ENCODE measurements around the gene RFNG. TPM values are rescaled to one million over a fixed set of nuclear protein-coding genes. Genes with fewer than 3 reads are reported as not detected.

The RFNG gene
- total and polyA plus RNA-seq, 4 donors, result 29.1 to 38.2 (median 36.1) TPM

DNA sequence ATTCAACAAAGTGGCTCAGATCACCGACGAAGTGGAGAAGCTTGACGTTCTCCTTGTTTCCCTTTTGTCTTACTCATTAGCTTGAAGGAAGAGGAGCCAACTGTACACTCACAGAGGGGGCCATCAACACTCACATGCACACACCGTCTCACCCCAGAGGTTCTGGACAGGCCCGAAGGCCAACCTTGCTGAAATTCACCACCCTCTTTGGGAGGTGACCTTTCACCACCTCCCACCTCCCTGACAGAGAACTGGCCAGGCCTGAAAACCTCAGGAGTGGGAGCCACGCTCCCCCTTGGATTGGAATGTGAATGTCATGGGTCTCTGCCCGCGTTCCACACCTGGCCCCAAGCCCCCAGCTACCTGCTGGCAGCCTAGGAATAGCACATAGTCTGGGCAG is 16.1 kb downstream of the RFNG start:
- TF ChIP-seq, protein P1, sequence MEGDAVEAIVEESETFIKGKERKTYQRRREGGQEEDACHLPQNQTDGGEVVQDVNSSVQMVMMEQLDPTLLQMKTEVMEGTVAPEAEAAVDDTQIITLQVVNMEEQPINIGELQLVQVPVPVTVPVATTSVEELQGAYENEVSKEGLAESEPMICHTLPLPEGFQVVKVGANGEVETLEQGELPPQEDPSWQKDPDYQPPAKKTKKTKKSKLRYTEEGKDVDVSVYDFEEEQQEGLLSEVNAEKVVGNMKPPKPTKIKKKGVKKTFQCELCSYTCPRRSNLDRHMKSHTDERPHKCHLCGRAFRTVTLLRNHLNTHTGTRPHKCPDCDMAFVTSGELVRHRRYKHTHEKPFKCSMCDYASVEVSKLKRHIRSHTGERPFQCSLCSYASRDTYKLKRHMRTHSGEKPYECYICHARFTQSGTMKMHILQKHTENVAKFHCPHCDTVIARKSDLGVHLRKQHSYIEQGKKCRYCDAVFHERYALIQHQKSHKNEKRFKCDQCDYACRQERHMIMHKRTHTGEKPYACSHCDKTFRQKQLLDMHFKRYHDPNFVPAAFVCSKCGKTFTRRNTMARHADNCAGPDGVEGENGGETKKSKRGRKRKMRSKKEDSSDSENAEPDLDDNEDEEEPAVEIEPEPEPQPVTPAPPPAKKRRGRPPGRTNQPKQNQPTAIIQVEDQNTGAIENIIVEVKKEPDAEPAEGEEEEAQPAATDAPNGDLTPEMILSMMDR (IDR thresholded peaks at IDR 0.05; ENCODE audit: control extremely low read depth, extremely low read depth), result no peak
- 92 to 93% methylated on average over 8 of the region's 8 CpGs for WGBS, 2 donors
- no peaks in the 10 kb centered on the region for H3K9me3 ChIP-seq (ENCODE audit: control insufficient read depth in 4 of 4, insufficient read depth in 3 of 4, low read length in 3 of 4)
- H3K36me3 ChIP-seq (ENCODE audit: control insufficient read depth in 4 of 4, insufficient read depth in 4 of 4, low read length in 4 of 4), result peaks cover 0 to 4% (median 0%) of the 10 kb centered on the region in 4 donors
- H3K27ac ChIP-seq (ENCODE audit: low read depth in 1 of 2, low read length in 1 of 2), result no peak overlapping the region
- no peaks in the 10 kb centered on the region for H3K27me3 ChIP-seq (ENCODE audit: control insufficient read depth in 3 of 3, insufficient read depth in 3 of 3, low read length in 2 of 3)
- H3K9ac ChIP-seq (ENCODE audit: insufficient read depth in 1 of 2, low read length in 2 of 2), result no peak overlapping the region
- no peak overlapping the region for H3K4me3 ChIP-seq
- ATAC-seq (ENCODE audit: insufficient read depth, low FRiP score) (no peak), DNase-seq (no peak)
- peaks cover 0 to 20% (median 9%) of the 10 kb centered on the region in 5 donors for H3K4me1 ChIP-seq (ENCODE audit: control insufficient read depth in 5 of 5, insufficient read depth in 5 of 5, low read length in 5 of 5)

DNA sequence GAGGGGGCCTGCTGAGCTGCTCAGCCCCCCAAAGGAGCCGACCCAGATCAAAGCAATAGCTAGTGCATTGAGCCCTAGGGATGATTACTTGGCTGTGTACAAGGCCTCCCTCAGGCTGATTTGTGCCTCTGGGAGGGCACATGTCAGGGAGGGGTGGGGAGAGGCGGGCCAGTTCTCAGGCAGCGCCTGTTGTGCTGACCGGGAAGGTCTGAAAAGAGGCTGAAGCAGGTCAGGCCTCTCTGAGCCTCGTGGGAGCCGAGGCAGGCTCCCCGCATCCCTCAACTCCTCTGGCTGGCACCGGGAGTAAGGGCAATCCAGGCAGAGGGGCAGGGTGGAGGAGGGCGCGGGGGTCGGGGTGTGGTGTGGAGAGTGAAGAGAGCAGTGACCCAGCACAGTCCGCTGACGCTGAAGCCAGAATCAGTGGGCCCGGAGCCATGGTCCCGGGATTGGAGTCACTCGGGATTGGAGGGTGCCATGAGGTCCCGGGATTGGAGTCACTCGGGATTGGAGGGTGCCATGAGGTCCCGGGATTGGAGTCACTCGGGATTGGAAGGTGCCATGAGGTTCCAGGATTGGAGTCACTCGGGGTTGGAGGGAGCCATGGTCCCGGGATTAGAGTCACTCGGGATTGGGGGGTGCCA is 17.1 kb downstream of the RFNG start:
- Histone ChIP-seq H3K27me3 (ENCODE audit: control insufficient read depth in 3 of 3, insufficient read depth in 3 of 3, low read length in 2 of 3) (no peaks in the 10 kb centered on the region), H3K4me3 (no peak overlapping the region), H3K9ac (ENCODE audit: insufficient read depth in 1 of 2, low read length in 2 of 2) (no peak overlapping the region), H3K27ac (ENCODE audit: low read depth in 1 of 2, low read length in 1 of 2) (no peak overlapping the region), H3K36me3 (ENCODE audit: control insufficient read depth in 4 of 4, insufficient read depth in 4 of 4, low read length in 4 of 4) (peaks cover 0 to 4% (median 0%) of the 10 kb centered on the region in 4 donors), H3K9me3 (ENCODE audit: control insufficient read depth in 4 of 4, insufficient read depth in 3 of 4, low read length in 3 of 4) (no peaks in the 10 kb centered on the region), H3K4me1 (ENCODE audit: control insufficient read depth in 5 of 5, insufficient read depth in 5 of 5, low read length in 5 of 5) (peaks cover 0 to 28% (median 9%) of the 10 kb centered on the region in 5 donors)
- no peak for ATAC-seq (ENCODE audit: insufficient read depth, low FRiP score)
- TF ChIP-seq, protein P1 (IDR thresholded peaks at IDR 0.05; ENCODE audit: control extremely low read depth, extremely low read depth), result no peak
- no peak for DNase-seq
- 91 to 94% methylated on average over 23 of the region's 23 CpGs for WGBS, 2 donors

DNA sequence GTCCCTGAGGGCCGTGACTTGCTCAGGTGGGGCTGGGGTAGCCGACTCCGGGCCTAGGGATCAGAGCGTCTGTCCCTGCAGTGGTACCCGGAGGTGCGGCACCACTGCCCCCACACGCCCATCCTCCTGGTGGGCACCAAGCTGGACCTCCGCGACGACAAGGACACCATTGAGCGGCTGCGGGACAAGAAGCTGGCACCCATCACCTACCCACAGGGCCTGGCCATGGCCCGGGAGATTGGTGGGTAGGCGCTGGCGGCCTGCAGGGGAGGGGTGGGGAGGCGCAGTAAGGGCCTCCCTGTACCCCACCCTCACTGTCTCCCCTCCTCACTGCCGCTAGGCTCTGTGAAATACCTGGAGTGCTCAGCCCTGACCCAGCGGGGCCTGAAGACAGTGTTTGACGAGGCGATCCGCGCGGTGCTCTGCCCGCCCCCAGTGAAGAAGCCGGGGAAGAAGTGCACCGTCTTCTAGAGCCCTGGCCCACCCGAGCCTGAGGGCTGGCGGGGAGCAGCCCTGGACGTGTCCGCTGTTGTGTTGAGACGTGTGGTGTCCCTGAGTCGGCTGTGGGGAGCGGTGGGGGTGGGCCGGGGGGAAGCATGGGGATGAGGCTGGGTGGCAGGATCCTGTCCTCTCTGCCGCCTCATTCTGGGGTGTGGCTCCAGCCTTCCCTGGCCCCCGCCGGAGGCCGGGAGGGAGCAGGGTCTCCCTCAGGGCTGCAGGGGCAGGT is 18.1 kb downstream of the RFNG start:
- DNase-seq (no peak), ATAC-seq (ENCODE audit: insufficient read depth, low FRiP score) (no peak)
- H3K9me3 ChIP-seq (ENCODE audit: control insufficient read depth in 4 of 4, insufficient read depth in 3 of 4, low read length in 3 of 4), result no peaks in the 10 kb centered on the region
- TF ChIP-seq, protein P1 (IDR thresholded peaks at IDR 0.05; ENCODE audit: control extremely low read depth, extremely low read depth), result no peak
- H3K4me1 ChIP-seq (ENCODE audit: control insufficient read depth in 5 of 5, insufficient read depth in 5 of 5, low read length in 5 of 5), result peaks cover 0 to 28% (median 9%) of the 10 kb centered on the region in 5 donors
- H3K27me3 ChIP-seq (ENCODE audit: control insufficient read depth in 3 of 3, insufficient read depth in 3 of 3, low read length in 2 of 3), result no peaks in the 10 kb centered on the region
- H3K27ac ChIP-seq (ENCODE audit: low read depth in 1 of 2, low read length in 1 of 2), result no peak overlapping the region
- no peak overlapping the region for H3K4me3 ChIP-seq
- 94 to 95% methylated on average over 34 to 38 of the region's 38 CpGs for WGBS, 2 donors
- H3K36me3 ChIP-seq (ENCODE audit: control insufficient read depth in 4 of 4, insufficient read depth in 4 of 4, low read length in 4 of 4), result peaks cover 0 to 4% (median 0%) of the 10 kb centered on the region in 4 donors
- no peak overlapping the region for H3K9ac ChIP-seq (ENCODE audit: insufficient read depth in 1 of 2, low read length in 2 of 2)

Data from lung (tissue), 12 donors.